SJSA1 (cell line): ENCODE measurements around the gene STK10. TPM values are rescaled to one million over a fixed set of nuclear protein-coding genes. Genes with fewer than 3 reads are reported as not detected.

ENCODE experiments used
- DNase-seq, 2 experiments: peaks; one replicate each; pipeline ENCODE4 v3.0.0-alpha.2; 2015 to 2020; ENCODE audit warnings: low spot score in 2 of 2, low read depth in 1 of 2
- H3K27ac ChIP-seq: fragments of 250-450 bp; sonication (Bioruptor Pico); 2 replicates; pipeline ENCODE4 v1.5.1; 2020; ENCODE audit warnings: mild to moderate bottlenecking, moderate library complexity
- H3K27me3 ChIP-seq: fragments of 250-450 bp; sonication (Bioruptor Pico); replicated peaks from 2 replicates; pipeline ENCODE4 v1.5.1; 2020; ENCODE audit warnings: mild to moderate bottlenecking, moderate library complexity
- H3K36me3 ChIP-seq: fragments of 250-450 bp; sonication (Bioruptor Pico); 2 replicates; pipeline ENCODE4 v1.5.1; 2020; ENCODE audit warnings: mild to moderate bottlenecking
- H3K4me1 ChIP-seq: fragments of 250-450 bp; sonication (Bioruptor Pico); replicated peaks from 2 replicates; pipeline ENCODE4 v1.6.1; 2021; ENCODE audit warnings: mild to moderate bottlenecking
- H3K4me3 ChIP-seq: fragments of 250-450 bp; sonication (Bioruptor Pico); 2 replicates; pipeline ENCODE4 v1.5.1; 2020; ENCODE audit warnings: mild to moderate bottlenecking
- H3K9me3 ChIP-seq: fragments of 250-450 bp; sonication (Bioruptor Pico); replicated peaks from 2 replicates; pipeline ENCODE4 v1.5.1; 2020; ENCODE audit warnings: mild to moderate bottlenecking
- total RNA-seq: library from RNA; depleted of rRNA; stranded (reverse); fragments of >200 nt; shearing (Covaris generic); gene quantifications from 2 replicates; pipeline ENCODE4 v1.2.3, GENCODE V29; 2014

Gene STK10
- total RNA-seq, 1 experiment from 2014 or later = 45.9 TPM

GRCh38 chr5:172059661-172060100 lies 128.3 kb downstream of the STK10 start:
- Histone ChIP-seq H3K27me3 (no peaks in the 10 kb centered on the region), H3K27ac (no peak overlapping the region), H3K4me3 (no peak overlapping the region), H3K4me1 (no peaks in the 10 kb centered on the region), H3K9me3 (no peaks in the 10 kb centered on the region), H3K36me3 (peaks cover 91% of the 10 kb centered on the region)
- DNase-seq = peak in 1 of 2 experiments; percentile 34

- Histone ChIP-seq H3K27me3 (no peaks in the 10 kb centered on the region), H3K36me3 (peaks cover 91% of the 10 kb centered on the region)
- no peak for DNase-seq
Observed at GRCh38 chr5:172058088-172058487, 129.9 kb downstream of the STK10 start.

GRCh38 chr5:172055996-172056395 lies 132.0 kb downstream of the STK10 start:
- Histone ChIP-seq H3K4me3 (no peak overlapping the region), H3K27me3 (no peaks in the 10 kb centered on the region), H3K4me1 (no peaks in the 10 kb centered on the region), H3K27ac (no peak overlapping the region), H3K9me3 (no peaks in the 10 kb centered on the region), H3K36me3 (peaks cover 91% of the 10 kb centered on the region)
- no peak for DNase-seq

More at GRCh38 chr5:172058088-172058487, 129.9 kb downstream of the STK10 start:
- Histone ChIP-seq H3K4me3 (no peak overlapping the region), H3K27ac (no peak overlapping the region), H3K4me1 (no peaks in the 10 kb centered on the region), H3K9me3 (no peaks in the 10 kb centered on the region)

- DNase-seq = no peak
- Histone ChIP-seq H3K27ac (no peak overlapping the region), H3K9me3 (no peaks in the 10 kb centered on the region)
Observed at GRCh38 chr5:172055421-172055820, 132.6 kb downstream of the STK10 start.

GRCh38 chr5:172054611-172055153 lies 133.3 kb downstream of the STK10 start:
- Histone ChIP-seq H3K27me3 (no peaks in the 10 kb centered on the region), H3K36me3 (peaks cover 91% of the 10 kb centered on the region), H3K4me3 (no peak overlapping the region), H3K27ac (no peak overlapping the region), H3K9me3 (no peaks in the 10 kb centered on the region), H3K4me1 (no peaks in the 10 kb centered on the region)
- DNase-seq = no peak

More at GRCh38 chr5:172055421-172055820, 132.6 kb downstream of the STK10 start:
- Histone ChIP-seq H3K4me3 (no peak overlapping the region), H3K36me3 (peaks cover 91% of the 10 kb centered on the region), H3K27me3 (no peaks in the 10 kb centered on the region), H3K4me1 (no peaks in the 10 kb centered on the region)

- no peak for DNase-seq
- Histone ChIP-seq H3K4me1 (peaks cover 14% of the 10 kb centered on the region), H3K27me3 (no peaks in the 10 kb centered on the region), H3K9me3 (no peaks in the 10 kb centered on the region), H3K4me3 (no peak overlapping the region), H3K36me3 (peaks cover 90% of the 10 kb centered on the region), H3K27ac (no peak overlapping the region)
Observed at GRCh38 chr5:172052450-172053236, 135.4 kb downstream of the STK10 start.

- Histone ChIP-seq H3K36me3 (peaks cover 92% of the 10 kb centered on the region), H3K4me1 (peaks cover 14% of the 10 kb centered on the region), H3K4me3 (no peak overlapping the region), H3K27ac (no peak overlapping the region), H3K9me3 (no peaks in the 10 kb centered on the region), H3K27me3 (no peaks in the 10 kb centered on the region)
- no peak for DNase-seq
Observed at GRCh38 chr5:172051643-172052339, 136.2 kb downstream of the STK10 start.

- H3K4me3 ChIP-seq = no peak overlapping the region
- no peak for DNase-seq
- peaks cover 91% of the 10 kb centered on the region for H3K36me3 ChIP-seq
- H3K9me3 ChIP-seq = no peaks in the 10 kb centered on the region
- no peak overlapping the region for H3K27ac ChIP-seq
- no peaks in the 10 kb centered on the region for H3K27me3 ChIP-seq
- H3K4me1 ChIP-seq = peaks cover 14% of the 10 kb centered on the region
Observed at GRCh38 chr5:172050080-172050479, 137.9 kb downstream of the STK10 start.

GRCh38 chr5:172049226-172049796 lies 138.7 kb downstream of the STK10 start:
- no peaks in the 10 kb centered on the region for H3K27me3 ChIP-seq
- H3K4me3 ChIP-seq = no peak overlapping the region
- DNase-seq = no peak
- no peaks in the 10 kb centered on the region for H3K9me3 ChIP-seq
- H3K36me3 ChIP-seq = peaks cover 91% of the 10 kb centered on the region
- H3K27ac ChIP-seq = no peak overlapping the region
- H3K4me1 ChIP-seq = peaks cover 14% of the 10 kb centered on the region

GRCh38 chr5:172048539-172049101 lies 139.4 kb downstream of the STK10 start:
- Histone ChIP-seq H3K4me1 (peaks cover 14% of the 10 kb centered on the region), H3K9me3 (no peaks in the 10 kb centered on the region), H3K27me3 (no peaks in the 10 kb centered on the region), H3K27ac (no peak overlapping the region), H3K36me3 (peaks cover 91% of the 10 kb centered on the region), H3K4me3 (no peak overlapping the region)
- DNase-seq = no peak

- Histone ChIP-seq H3K4me3 (no peak overlapping the region), H3K9me3 (no peaks in the 10 kb centered on the region), H3K36me3 (peaks cover 87% of the 10 kb centered on the region), H3K27ac (no peak overlapping the region), H3K4me1 (peaks cover 14% of the 10 kb centered on the region), H3K27me3 (no peaks in the 10 kb centered on the region)
- no peak for DNase-seq
Observed at GRCh38 chr5:172048170-172048422, 139.9 kb downstream of the STK10 start.

- H3K4me3 ChIP-seq = no peak overlapping the region
- H3K36me3 ChIP-seq = peaks cover 72% of the 10 kb centered on the region
- H3K4me1 ChIP-seq = peaks cover 14% of the 10 kb centered on the region
- DNase-seq = no peak
- H3K9me3 ChIP-seq = no peaks in the 10 kb centered on the region
- no peak overlapping the region for H3K27ac ChIP-seq
- no peaks in the 10 kb centered on the region for H3K27me3 ChIP-seq
Observed at GRCh38 chr5:172046593-172046992, 141.4 kb downstream of the STK10 start.

- Histone ChIP-seq H3K4me3 (no peak overlapping the region), H3K27me3 (no peaks in the 10 kb centered on the region), H3K4me1 (peaks cover 14% of the 10 kb centered on the region), H3K36me3 (peaks cover 58% of the 10 kb centered on the region), H3K9me3 (no peaks in the 10 kb centered on the region), H3K27ac (no peak overlapping the region)
- no peak for DNase-seq
Observed at GRCh38 chr5:172045315-172045632, 142.8 kb downstream of the STK10 start.
